HL-60/S4 treated with phorbol 12-myristate 13-acetate at 8.2 ng/mL for 4 days and 3 days (cell line): ENCODE data around the gene LRRFIP1.
"Not testable (repeated sequence)": the region's sequence is repeated elsewhere in the genome, so short reads cannot be mapped to it uniquely, and the experiment has no call there.

Experiments used
- in situ Hi-C: fragments of 300-500 bp; cut with MboI; formaldehyde crosslinking; loops from 2 replicates; pipeline ENCODE4 v1.15.0; 2022; ENCODE audit warnings: low sequenced_read_pairs

LRRFIP1 gene

DNA sequence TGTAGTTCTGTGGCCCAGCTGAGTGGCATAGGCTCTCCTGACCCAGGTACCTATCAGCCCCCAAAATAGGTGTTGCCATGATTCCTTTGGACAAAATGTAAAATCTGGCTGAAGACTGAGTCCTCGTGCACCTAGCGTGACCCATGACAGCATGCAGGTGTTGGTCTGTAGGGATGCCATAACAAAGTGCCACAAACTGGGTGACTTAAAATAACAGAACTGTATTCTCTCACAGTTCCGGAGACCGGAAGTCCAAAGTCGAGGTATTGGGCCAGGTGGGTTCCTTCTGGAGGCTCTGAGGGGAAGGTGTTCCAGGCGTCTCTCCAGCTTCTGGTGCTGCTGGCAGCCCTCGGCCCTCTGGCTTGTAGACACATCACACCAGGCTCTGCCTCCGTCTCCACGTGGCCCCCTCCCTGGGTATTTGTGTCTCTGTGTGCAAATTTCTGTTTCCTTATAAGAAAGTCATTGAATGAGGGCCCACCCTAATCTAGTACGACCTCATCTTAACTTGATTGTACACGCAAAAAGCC, 34.5 kb downstream of the LRRFIP1 start:
- in situ Hi-C loops: no loop called here

DNA sequence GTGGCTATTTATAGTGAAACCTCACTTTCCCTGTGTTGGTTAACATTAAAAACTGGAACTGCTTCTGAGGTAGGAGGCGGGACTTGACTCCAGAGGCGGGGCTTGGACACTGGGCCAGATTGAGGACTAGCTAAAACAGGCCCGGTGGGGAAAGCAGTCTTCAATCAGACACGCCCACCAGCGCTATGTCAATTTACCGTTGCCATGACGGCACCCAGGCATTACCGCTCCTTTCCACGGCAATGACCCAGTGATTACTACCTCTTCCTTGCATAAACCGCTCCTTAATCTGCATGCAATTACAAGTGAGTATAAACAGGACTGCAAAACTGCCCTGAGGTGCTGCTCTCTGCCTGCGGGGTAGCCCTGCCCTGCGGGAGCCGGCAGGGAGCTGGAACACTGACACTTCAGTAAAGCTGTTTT, 35.3 kb downstream of the LRRFIP1 start:
- in situ Hi-C loops: no loop called here

DNA sequence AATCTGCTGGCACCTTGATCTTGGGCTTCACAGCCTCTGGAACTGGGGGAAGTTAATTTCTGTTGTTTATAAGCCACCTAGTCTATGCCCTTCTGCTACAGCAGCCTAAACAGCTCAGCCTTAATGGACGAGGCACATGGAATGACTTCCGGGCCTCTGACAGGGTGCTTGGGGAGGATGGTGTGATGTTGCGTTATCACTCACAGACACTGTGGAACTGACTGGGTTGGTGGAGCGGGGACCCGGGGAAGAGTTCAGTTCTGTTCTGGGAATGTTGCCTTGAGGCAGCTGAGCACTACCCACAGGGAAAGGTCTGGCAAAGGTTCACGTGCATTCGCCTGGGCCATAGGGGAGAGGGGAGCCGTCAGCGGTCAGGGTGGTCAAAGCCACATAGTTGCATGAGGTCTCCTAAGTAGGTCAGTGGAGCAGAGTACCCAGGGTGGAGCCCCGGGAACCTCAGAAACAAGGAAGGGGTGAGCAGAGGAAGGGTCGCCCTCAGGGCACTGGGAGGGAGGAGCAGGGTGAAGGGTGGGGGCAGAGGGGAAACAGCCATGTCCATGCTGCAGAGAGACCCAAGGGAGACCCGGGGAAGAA, 36.2 kb downstream of the LRRFIP1 start:
- in situ Hi-C loops: no loop called here

DNA sequence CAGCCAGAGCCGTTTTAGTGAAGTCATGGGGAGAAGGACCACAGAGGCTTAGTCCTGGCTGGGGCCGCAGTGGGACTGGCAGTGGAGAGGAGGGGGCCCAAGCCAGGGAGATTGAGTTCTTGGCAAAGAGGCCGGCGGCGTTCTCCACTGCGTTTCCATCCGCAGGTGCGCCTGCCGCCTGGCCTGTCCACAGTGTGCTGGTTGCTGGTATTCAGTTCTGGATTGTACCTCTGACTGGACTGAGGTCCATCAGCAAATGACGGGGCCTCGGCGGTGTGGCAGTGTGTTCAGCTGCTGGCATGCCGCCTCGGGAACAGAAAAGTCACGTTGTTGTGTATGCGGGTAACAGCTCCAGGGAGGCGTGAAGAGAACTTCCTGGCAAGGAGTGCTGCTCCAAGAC, 36.8 kb downstream of the LRRFIP1 start:
- in situ Hi-C loops: no loop called here

DNA sequence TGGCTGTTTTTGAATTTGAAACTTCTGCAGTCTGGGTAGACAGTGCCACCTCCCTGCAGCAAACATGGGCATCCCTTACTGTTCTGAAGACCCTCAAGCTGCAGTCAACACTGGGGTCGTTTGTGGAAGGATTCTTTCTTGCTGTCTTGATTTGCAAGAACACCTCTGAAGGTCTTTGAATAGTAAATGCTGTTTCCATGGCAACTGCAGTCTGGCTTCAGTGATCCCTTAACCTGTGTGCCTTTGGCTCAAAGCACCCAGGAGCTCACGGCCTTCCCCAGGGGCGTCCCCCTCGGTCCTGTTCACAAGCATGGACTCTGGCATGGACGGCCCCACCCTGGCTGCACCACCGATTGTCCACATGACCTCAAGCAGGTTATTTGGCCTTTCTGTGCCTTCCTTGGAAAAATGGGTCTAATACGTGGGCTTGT, 38.3 kb downstream of the LRRFIP1 start:
- in situ Hi-C loops: no loop called here

DNA sequence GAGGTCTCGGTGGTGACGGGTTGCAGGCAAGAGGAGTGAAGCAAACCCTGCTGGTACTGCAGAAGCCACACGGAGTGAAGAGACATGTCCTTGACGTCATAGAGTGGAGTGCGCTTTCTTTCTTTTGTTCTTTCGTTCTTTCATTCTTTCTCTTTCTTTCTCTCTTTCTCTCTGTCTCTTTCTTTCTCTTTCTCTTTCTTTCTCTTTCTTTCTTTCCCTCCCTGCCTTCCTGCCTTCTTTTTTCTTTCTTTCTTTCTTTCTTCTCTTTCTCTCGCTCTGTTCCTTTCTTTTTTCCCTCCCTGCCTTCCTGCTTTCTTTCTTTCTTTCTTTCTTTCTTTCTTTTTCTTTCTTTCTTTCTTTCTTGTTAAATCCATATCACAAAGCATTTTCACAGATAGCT, 39.2 kb downstream of the LRRFIP1 start:
- in situ Hi-C loops: no loop called here

DNA sequence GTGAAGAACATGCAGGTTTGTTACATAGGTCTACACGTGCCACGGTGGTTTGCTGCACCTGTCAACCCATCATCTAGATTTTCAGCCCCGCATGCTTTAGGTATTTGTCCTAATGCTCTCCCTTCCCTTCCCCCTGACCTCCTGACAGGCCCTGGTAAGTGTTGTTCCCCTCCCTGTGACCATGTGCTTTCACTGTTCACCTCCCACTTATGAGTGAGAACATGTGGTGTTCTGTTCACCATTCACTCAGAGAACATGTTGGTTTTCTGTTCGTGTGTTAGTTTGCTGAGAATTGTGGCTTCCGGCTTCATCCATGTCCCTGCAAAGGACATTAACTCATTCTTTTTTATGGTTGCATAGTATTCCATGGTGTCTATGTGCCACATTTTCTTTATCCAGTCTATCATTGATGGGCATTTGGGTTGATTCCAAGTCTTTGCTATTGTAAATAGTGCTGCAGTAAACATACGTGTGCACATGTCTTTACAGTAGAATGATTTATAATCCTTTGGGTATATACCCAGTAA, 39.7 kb downstream of the LRRFIP1 start:
- in situ Hi-C loops: not testable (repeated sequence)

DNA sequence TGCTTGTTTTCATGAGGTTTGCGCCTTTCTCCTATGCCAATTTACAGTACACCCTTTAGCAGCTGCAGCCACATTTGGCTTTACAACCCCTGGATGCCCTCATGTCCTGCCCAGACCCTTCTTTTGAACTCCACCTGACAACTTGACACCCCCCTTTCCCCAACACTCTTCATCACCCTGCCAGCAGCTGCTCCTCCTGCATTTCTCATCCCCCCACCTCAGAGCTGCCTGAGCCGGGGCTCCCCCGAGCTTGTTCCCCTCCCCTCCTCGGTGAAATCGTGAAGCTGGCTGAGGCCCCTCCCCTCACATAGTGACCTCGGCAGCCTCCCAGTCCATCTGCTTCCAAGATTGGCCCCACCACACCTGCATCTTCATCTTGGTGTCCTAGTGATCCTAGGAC, 40.5 kb downstream of the LRRFIP1 start:
- in situ Hi-C loops: no loop called here

DNA sequence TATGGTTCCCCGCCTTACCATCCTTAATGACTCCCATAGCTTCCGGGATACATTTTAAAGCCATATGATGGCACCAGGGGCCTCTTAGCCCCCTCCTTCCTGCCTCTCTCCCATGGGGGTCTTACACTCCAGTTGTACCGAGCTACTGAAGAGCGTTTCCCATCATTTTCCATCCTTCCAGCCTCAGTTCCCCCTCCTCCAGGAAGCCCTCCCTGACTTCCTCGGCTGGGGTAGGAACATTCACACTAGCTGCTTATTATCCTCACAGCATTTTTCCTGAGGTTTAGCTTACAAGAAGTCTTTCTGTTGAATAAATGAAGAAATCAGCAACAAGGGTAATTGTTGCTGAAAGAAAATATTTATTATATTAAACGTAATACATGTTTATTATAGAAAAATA, 41.1 kb downstream of the LRRFIP1 start:
- in situ Hi-C loops: no loop called here

DNA sequence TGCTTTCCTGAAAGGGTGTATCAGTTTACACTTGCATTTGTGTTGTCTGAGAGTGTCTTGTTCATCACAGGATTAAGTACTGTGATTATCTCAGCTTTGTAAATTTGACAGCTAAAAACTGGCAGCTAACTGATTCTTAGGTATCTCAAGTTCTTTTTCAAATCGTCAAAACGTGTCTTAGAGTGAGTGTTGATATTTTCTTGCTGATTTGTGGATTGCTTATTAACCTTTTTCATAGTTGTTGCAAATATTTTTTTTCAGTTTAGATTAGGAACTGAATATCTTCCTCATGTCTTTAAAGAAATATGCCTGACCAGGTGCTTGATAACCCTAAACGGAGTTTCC, 41.9 kb downstream of the LRRFIP1 start:
- in situ Hi-C loops: no loop called here

DNA sequence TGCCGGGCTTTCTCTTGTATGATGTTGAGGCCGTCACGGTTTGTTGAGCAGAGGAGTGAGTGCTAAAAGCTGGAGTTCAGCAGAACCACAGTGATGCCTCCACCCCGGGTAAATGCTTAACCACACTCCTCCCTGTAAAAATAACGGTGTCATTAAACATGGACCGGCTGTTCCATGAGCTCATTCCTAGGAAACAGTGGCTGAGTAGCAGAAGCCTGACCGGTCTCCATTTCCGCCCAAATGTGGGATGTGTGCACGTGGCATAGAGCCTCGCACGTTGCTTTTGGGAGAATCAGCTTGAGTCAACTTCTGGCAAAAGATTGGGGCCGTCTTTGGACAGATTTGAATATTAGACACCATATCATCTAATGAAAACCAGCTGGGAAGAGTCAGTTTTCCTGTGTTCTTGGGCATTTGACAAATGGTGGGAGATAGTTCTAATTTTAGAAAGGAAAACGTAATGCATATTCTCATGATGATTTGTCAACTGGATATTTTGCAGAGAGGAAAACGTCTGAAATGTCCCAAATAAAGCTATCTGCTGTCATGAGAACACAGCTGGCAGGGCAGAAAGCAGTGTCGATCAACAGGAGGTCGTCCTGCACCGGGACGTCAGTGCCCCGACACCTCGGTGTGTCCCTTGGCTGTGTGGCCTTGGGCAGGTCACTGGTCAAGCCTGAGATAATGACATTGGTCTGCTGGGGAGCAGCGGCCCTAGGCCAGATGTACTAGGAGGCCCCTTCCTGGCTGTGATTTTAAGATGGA, 42.4 kb downstream of the LRRFIP1 start:
- in situ Hi-C loops: no loop called here

DNA sequence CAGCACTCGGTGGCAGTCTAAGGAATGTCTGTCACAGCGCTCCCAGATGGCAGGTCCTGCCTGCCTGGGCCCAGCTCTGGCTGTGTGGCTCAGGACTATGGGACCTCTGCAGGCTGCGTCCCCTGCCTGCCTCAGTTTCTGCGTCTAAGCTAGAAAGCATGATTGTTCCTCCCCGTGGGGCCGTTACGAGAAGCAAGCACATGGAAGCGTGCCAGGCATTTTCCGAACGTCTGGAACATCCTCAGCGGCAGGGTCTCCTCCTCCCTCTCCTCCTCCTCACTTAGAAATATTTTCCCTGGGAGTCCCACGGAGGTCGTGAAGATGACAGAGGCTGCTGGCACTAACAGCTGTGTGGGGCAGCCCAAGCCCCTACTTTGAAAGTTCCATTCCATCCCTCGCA, 43.3 kb downstream of the LRRFIP1 start:
- in situ Hi-C loops: no loop called here

DNA sequence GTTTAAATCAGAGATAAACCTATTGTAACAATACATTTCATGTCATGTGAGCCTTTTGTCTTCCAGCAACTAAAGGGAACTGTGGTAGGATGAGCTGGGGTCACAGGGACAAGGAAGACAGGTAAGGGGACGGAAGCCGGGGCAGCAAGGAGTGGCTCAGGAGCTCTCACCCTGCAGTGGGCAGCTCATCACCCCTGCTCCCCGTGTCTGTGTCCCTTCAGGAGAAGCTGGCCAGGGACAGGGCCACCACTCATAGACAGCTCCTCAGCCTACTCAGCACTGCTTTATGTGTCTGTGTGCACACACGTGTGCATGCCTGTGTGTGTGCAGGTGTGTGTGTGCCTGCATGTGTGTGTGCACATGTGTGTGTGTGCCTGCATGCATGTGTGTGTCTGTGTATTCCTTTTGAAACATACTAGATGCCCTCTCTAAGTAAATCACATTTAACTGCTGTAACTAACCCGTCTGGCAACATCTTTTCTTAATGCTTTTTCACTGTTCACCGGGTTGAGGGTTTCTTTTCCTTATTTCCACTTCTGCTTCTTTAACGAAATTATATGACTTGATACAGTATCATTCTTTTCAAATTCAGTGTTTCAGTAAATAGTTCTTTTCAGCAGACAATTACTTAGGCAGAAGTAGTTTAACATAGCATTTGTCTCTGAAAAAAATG, 44.2 kb downstream of the LRRFIP1 start:
- in situ Hi-C loops: no loop called here

DNA sequence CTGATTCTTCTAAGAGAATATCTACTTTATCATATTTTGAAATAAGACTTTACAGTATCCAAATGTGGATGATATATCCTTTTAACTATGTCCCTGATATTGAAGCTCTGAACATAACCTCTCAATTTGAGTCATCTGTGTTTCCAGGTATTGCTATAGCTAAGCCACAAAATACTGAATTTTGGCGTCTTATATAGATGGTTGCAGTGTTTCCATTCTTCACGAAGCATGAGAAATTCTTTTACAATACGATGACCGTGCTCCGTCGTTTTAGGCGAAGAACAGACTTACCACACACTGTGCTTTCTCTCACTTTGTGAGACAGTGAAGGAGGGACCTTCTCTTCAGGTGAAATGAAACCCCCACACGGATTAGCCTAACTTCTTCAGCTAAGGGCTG, 45.3 kb downstream of the LRRFIP1 start:
- in situ Hi-C loops: no loop called here

DNA sequence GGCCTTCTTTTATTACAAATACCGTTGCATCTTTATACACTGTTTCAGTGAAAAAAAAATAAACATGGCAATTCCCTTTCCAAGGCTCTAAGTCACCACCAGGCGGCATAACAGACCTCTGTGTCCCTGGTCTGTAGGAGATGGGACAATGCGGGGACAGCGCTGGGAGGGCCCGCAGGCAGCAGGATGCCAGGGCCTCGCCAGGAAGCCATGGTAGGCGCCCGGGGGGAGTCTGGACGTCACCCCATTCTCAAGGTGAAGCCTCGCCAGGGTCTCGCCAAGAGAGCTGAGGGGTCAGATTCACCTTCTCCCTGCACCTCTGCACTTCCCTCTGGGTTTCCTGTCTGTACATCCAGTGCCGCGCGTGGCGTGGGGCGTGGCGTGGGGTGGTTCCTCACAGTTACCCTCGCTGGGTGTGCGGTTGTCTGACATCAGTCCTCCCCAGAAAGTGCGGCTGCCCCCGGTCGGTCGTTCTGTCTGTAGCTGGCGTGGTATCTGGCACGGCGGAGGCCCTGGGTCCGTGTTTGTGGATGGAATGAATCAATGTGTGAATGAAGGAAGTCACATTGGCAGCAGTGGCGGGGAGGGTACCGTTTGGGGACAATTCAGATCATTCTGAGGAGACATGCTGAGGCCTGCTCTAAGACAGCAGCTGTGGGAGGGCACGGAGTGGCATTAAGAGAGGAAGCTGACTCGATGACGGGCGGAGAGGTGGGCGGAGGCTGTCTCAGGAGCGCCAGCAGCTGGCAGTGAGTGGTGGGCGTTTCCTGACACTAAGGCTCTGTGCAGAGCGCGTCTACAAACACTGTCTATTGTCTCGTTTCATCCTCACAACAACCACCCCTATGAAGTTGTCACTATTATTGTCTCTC, 46.0 kb downstream of the LRRFIP1 start:
- in situ Hi-C loops: no loop called here

DNA sequence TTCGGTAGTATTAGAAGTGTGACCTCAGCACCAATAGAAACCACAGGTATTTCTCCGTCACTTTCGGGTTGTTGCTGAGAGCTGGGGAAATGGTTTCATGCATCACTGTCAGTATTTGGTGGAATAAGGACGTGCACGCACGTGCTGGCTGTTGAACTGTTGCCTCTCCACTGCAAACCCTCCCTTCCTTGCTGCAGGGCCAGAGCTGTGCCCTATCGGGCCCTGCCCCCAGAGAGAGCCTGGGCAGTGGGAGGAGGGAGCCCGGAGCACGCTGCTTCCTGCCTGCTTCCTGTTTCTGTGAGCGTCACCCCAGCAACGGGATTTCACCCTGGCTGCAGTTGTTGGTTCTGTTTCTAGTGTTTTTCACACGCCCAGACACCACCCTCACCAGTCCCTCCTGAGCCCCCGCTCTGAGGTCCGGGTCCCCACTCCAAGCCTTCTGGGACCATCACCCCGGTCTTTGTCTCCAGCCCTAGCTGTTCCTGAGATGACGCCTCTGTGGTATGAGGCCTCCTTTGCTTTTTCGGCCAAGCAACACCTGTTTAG, 47.4 kb downstream of the LRRFIP1 start:
- in situ Hi-C loops: no loop called here

DNA sequence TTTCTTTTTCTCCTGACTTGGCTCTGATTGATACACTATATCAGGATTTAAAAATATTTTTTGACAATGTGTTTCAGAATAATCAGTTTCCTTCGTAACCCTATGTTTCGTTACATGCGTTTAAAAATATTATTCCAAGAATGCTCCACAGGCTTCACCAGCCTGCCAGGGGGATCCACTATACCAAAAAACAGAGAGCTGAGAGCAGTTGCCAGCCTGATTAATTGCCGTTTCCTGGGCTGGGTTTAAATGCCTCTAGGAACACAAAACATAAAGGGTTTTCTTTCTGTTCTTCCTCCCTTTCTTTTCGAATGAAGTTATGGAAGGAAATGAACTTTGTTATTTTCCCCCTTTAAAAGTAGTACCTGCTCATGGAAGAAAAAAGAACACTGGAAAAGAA, 47.9 kb downstream of the LRRFIP1 start:
- in situ Hi-C loops: no loop called here

DNA sequence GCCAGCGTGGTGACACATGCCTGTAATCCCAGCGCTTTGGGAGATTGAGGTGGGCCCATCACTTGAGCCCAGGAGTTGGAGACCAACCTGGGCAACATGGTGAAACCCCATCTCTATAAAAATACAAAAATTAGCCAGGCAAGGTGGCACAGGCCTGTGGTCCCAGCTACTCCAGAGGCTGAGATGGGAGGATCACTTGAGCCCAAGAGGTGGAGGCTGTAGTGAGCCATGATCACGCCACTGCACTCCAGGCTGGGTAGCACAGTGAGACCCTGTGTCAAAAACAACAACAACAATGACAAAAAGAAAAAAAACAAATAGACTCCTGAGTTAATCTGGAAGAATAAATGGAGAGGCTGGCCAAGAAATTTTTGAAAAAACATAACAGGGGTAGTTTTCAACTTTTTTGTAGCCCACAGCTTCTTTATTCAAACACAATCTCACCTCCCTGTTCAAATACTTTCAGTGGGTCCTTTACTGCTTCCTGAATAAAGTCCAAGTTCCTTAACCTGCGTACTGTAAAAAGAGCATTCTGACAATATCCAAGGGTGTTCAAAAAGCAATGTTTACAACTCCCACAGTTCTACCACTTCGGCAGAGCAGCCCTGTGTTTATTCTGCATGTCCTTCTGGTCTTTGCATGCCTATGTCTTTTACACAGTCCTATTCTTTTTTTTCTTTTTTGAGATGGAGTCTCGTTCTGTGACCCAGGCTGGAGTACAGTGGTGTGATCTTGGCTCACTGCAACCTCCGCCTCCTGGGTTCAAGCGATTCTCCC, 53.5 kb downstream of the LRRFIP1 start:
- in situ Hi-C loops: no loop called here

DNA sequence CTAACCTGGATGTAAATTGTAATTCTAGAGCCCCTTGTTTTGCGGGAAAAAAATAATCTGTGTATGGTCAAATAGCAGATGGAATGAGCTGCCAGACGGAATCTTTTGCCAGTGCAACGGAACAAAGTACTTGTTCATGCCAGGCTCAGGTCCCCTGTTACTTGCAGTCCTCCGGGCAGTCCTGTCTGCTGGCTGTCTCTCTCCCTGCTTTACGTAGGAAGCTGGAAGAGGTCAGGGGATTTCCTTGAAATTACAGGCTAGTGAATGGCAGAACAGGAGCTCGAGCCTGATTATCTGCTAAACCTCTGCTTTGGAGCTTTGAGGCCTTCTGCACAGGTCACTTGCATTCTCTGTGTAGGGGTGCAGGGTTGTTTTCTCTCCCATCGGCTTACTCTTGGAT, 54.8 kb downstream of the LRRFIP1 start:
- in situ Hi-C loops: no loop called here
